Esophagus mucosa (tissue), 1 donor: ENCODE results near the gene ATG7. TPM values are rescaled to one million over a fixed set of nuclear protein-coding genes. Genes with fewer than 3 reads are reported as not detected.
"Not testable (repeated sequence)": the region's sequence is repeated elsewhere in the genome, so short reads cannot be mapped to it uniquely, and the experiment has no call there.

Experiments
- ATAC-seq: fragments of 200-7000 bp; cut with Tn5 transposase; one replicate; pipeline ENCODE4 v1.9.1; 2020
- total RNA-seq: library from RNA; stranded (reverse); gene quantifications from one replicate; pipeline ENCODE4 v1.2.4, GENCODE V29; 2023
- donor health status: DM: yes; HTN: yes; CAD: no.

The ATG7 gene
- total RNA-seq, 1 donor from 2014 or later = 30.0 TPM

DNA sequence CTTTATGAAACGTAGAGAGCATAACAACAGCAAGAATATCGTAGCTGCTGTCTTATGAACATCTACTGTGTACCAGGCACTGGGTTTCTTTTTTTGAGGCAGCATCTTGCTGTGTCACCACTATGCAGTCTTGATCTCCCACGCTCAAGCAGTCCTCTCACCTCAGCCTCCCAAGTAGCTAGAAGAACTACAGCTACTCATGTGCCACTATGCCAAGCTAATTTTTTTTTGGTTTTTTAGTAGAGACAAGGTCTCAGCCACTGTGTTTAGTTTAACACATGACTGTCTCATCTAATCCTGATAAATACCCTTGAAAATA, 241.6 kb downstream of the ATG7 start:
- ATAC-seq = no peak

- ATAC-seq = peak; percentile 82
Observed at GRCh38 chr3:11514191-11514821, 242.1 kb downstream of the ATG7 start.

DNA sequence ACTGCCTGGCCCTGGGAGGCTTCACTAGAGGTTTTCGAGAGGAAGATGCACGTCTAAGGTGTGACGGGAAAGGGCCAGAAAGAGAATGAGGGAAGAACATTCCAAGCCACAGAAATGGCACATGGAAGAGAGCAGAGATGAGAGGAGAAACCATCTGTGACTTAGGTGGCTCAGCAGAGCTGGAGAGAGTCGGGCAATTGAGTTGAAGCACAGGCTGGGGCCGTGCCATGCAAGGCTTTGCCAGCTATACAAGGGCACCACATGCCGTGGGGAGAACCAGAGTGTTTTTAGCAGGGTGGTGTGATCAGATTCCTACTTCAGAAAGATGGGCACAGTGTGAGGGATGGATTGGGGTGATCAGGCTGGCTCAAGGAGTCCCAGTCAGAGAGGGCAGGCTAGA, 245.4 kb downstream of the ATG7 start:
- ATAC-seq = no peak

GRCh38 chr3:11521167-11521566, 249.0 kb downstream of the ATG7 start:
- ATAC-seq = no peak

- peak; percentile 29 for ATAC-seq
Observed at GRCh38 chr3:11522398-11522715, 250.2 kb downstream of the ATG7 start.

GRCh38 chr3:11522953-11523571, 250.9 kb downstream of the ATG7 start:
- ATAC-seq = no peak

- ATAC-seq = no peak
Observed at GRCh38 chr3:11523572-11524101, 251.4 kb downstream of the ATG7 start.

- ATAC-seq = not testable (repeated sequence)
Observed at GRCh38 chr3:11526121-11526520, 253.9 kb downstream of the ATG7 start.

DNA sequence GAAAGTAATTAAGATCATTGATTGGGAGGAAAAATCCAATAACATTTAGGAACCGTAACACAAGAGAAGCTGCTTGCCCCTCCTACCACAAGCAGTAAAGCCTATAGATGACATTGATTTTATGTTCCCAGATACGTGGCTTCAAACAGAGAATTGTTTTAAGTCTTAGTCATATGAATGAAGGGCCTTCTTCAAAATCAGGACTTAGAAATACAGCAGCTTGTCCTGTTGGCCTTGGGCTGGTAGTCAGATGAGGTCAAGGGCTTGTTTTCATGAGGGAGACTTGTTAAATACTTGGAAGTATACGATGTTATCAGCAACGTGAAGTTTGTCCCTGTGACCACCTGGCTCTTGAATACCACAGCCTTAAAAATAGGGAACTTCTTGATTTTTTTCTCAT, 257.1 kb downstream of the ATG7 start:
- no peak for ATAC-seq

DNA sequence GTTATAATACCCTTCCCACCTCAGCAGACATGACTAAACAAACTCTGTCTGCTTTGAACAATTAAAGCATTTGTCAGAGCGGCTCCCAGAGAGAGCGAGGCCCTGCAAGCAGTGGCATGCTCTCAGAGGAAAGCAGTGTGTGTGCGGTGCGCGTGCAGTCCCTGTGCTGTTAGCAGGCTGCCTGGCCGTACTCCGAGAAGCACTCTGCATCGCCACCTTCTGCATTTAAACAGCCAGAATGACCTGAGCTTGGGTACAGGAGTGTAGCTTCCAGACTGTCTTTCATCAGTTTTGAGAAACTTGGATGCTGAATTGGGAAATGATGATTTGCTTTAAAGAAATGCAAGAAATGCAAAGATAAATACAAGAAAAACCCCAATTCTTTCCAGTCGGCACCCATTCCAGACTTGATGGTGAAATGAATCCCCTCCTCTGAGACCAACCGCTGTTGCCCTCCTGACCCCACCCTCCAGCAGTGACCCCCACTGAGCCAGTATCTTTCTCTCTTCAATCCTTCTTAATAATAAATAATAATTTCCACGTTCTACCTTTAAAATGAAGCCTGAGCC, 258.0 kb downstream of the ATG7 start:
- ATAC-seq = peak; percentile 97

GRCh38 chr3:11532931-11533391, 260.8 kb downstream of the ATG7 start:
- ATAC-seq = no peak

GRCh38 chr3:11534011-11534792, 262.0 kb downstream of the ATG7 start:
- no peak for ATAC-seq

GRCh38 chr3:11534793-11535101, 262.6 kb downstream of the ATG7 start:
- ATAC-seq = no peak

GRCh38 chr3:11535243-11535960, 263.2 kb downstream of the ATG7 start:
- no peak for ATAC-seq

DNA sequence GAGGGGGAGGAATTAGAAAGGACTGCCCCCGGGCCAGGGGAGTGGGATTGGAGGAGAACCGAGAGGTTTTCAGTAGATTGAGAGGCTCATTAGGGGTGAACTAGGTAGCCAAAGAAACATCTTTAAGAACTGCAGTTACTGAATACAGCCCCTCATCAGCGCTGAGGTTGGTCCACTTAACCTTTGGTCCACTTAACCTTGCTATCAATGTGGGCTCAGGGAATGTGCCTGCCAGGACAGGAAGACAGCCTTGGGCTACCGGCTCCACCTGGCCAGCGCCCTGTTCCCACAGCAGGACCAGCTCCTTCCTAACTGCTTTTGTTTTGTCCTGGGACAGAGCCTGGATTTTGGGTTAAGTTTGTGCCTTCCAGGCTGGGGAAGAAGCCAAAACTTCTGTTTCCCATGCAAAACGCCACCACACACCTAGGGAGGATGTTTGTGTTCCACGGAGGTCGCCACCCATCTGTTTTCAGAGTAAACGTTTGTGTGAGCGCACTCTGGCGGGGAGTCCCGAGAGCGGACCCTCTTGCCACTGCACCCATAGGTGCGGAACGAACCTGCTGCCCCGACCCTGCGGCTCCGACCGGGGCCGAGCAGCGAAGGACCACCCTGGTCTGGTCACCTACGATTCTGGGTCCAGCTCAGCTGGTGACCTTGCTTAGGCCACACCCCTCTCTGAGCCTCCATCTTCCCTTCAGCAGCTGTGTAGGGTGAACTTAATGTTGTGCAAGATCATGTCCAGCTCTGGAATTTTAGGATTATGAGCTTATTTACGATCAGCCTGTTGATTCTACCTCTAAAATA, 264.1 kb downstream of the ATG7 start:
- ATAC-seq = no peak

GRCh38 chr3:11536936-11537612, 264.9 kb downstream of the ATG7 start:
- ATAC-seq = no peak

DNA sequence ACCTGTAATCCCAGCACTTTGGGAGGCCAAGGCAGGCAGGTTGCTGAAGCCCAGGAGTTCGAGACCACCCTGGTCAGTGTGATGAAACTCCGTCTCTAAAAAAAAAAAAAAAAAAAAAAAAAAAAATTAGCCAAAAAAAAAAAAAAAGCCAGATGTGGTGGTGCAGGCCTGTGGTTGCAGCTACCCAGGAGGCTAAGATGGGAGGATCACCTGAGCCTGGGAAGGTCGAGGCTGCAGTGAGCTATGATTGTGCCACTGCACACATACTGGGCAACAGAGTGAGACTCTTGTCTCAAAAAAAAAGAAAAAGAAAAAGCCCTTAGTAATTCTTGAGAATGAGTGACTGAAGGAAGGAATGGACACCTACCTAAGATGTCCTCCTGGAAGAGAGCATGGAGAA, 266.4 kb downstream of the ATG7 start:
- no peak for ATAC-seq

DNA sequence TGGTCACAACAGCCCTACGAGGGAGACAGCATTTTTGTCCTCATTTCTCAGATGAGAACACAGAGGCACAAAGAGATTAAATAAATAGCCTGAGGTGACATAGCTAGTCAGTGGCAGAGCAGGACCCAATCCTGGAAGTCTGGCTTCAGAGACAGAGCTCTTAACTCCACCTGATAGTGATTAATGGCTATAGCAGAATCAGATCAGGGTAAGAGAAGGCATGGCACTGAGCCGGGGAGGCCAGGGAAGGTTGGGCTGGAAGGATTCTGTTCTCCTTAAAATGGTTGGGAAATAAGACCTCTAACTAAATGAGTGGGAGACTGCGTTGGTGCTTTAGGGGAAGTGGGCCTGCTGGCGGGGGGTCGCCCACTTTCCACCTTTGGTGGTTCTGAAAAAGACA, 267.0 kb downstream of the ATG7 start:
- no peak for ATAC-seq

GRCh38 chr3:11539677-11540076, 267.5 kb downstream of the ATG7 start:
- no peak for ATAC-seq

DNA sequence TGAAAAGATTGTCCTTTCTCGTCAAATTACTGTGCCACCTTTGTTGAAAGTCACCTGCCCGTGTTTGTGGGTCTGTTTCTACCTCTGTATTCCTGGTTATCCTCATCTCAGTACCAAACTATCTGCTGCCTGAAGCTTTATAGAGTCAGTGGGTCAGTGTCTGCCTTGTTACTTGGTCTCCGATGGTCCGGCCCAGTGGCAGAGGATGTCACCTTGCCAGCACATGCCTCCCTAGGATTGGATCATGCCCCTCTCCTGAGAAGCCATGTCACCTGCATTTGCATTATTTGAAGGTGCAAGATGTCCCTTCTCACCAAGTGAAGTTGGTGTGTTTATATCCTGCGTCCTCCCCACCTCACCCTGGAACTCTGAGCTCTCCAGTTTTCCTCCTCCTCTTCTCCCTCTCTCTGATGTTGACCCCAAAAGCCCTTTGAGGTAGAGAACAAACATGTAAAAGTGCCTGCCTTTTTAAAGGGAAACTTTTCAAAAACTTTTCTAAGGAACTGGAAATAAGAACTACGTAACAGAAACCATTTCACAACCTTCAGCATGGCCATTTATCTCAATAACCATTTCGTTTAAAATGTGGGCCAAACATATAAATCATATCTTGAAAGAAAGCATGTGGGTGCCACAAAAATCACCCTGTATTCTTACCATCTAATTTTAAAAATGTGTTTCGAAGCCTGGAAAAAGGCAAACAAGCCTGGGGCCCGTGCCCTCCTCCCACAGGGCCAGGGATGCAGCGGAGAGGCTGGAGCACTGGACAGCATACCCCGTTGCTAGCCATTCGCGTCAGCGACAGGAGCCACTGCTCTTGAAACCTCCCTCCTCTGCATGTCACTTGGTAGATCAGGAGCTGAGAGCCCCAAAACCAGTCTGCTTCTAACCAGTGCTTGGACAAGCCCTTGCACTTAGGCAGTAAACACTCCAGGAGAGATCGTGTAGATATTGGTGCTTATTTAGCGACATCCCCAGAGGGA, 269.4 kb downstream of the ATG7 start:
- ATAC-seq = no peak
